ENCODE results near the gene SV2C.

The SV2C gene

GRCh38 chr5:76376866-76377230 is 293.7 kb downstream of the SV2C start:
- no peak overlapping the region for H3K27ac ChIP-seq
- TF ChIP-seq CTCF (conservative IDR thresholded peaks at IDR 0.05) (no peak), ZFX (IDR thresholded peaks at IDR 0.05) (no peak)

GRCh38 chr5:76378355-76378754 is 295.2 kb downstream of the SV2C start:
- TF ChIP-seq ZFX (IDR thresholded peaks at IDR 0.05) (no peak), CTCF (conservative IDR thresholded peaks at IDR 0.05) (no peak)
- peak overlapping the region; percentile 73 for H3K27ac ChIP-seq

- H3K27ac ChIP-seq: peak overlapping the region; percentile 73
- TF ChIP-seq ZFX (IDR thresholded peaks at IDR 0.05): no peak
- no peak for TF ChIP-seq CTCF (conservative IDR thresholded peaks at IDR 0.05)
Measured at GRCh38 chr5:76379316-76379715, 296.1 kb downstream of the SV2C start.

- peak overlapping the region; percentile 91 for H3K27ac ChIP-seq
- TF ChIP-seq CTCF (conservative IDR thresholded peaks at IDR 0.05) (no peak), ZFX (IDR thresholded peaks at IDR 0.05) (no peak)
Measured at GRCh38 chr5:76379855-76380254, 296.7 kb downstream of the SV2C start.

- TF ChIP-seq CTCF (conservative IDR thresholded peaks at IDR 0.05) (no peak), ZFX (IDR thresholded peaks at IDR 0.05) (no peak)
- H3K27ac ChIP-seq: peak overlapping the region; percentile 91
Measured at GRCh38 chr5:76380346-76381066, 297.3 kb downstream of the SV2C start.

GRCh38 chr5:76383126-76383832 is 300.1 kb downstream of the SV2C start:
- no peak overlapping the region; the same call in 1 of the 2 replicates for H3K27ac ChIP-seq
- TF ChIP-seq CTCF (conservative IDR thresholded peaks at IDR 0.05) (no peak), ZFX (IDR thresholded peaks at IDR 0.05) (no peak)

GRCh38 chr5:76384189-76384588 is 301.0 kb downstream of the SV2C start:
- no peak for TF ChIP-seq ZFX (IDR thresholded peaks at IDR 0.05)
- no peak for TF ChIP-seq CTCF (conservative IDR thresholded peaks at IDR 0.05)
- H3K27ac ChIP-seq: peak overlapping the region; percentile 92
